ENCODE measurements around the gene IRX4. TPM values are rescaled to one million over a fixed set of nuclear protein-coding genes. Genes with fewer than 3 reads are reported as not detected.

Gene IRX4
- polyA plus RNA-seq, 5 donors: not detected

GRCh38 chr5:1914471-1914870 is 31.7 kb upstream of the IRX4 start:
- DNase-seq: no peak

DNA sequence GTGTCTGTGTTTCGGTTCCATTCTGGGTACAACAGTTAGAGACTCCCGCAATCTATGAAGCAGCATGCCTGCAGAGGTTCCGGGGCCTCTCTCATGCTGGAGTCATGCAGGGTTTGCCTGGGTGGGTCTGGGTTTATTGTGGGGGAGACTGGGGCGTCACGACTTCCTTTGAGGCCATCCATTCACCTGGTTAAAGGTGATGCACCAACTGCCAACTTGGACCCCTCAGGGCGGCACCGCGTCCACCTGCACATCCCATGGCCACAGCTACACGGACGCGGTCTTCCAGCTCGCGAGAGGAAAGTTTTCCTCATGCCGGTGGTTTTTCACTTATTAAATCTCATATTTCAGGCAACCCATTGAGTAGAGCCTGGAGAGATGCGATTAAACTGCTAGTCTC is 30.9 kb upstream of the IRX4 start:
- no peak for DNase-seq

- DNase-seq: no peak
Observed at GRCh38 chr5:1912951-1913565, 30.3 kb upstream of the IRX4 start.

DNA sequence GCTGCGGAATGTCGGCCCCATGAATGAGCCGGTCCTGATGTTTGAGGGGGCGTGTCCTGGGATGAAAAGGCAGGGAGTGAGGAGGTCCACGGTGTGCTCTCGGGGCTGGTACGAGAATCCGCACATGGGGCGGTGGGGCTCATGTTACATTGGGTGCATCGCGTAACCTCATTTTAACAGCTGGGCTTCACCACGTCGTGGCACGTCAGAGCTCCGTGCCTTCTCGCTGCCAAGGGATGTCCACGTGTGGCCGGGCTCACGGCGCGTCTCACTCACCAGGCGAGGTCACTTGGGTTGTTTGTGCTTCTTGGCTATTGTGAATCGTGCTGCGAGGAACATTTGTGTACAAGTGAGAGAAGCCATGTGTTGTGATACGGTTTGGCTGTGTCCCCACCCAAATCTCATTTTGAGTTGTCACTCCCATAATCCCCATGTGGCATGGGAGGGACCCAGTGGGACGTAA is 29.1 kb upstream of the IRX4 start:
- DNase-seq: no peak

GRCh38 chr5:1910861-1911772 is 28.4 kb upstream of the IRX4 start:
- no peak for DNase-seq

- no peak for DNase-seq
Observed at GRCh38 chr5:1910081-1910760, 27.5 kb upstream of the IRX4 start.

GRCh38 chr5:1909346-1909985 is 26.7 kb upstream of the IRX4 start:
- no peak for DNase-seq

- DNase-seq: no peak
Observed at GRCh38 chr5:1908931-1909330, 26.2 kb upstream of the IRX4 start.

GRCh38 chr5:1907616-1908015 is 24.9 kb upstream of the IRX4 start:
- DNase-seq: no peak

GRCh38 chr5:1905108-1905507 is 22.4 kb upstream of the IRX4 start:
- no peak for DNase-seq

DNA sequence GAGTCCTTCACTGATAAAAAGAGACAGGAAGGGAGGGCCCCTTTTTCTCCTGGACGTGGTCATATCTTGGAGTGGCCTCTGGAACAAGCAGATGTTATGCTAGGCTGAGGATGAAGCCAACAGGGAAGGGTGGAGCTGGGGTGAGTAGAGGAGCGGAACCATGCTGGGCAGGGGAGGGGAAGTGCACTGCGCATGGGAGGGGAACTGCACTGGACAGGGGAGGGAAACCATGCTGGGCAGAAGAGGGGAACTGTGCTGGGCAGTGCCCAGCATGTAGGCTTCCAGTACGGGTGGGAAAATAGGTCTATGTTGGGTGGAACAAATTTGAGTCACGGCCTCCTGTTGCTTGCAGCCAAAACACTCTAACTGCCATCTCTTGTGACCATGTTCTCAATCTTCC is 19.3 kb upstream of the IRX4 start:
- no peak for DNase-seq

GRCh38 chr5:1901061-1901460 is 18.3 kb upstream of the IRX4 start:
- no peak for DNase-seq

GRCh38 chr5:1899201-1899600 is 16.5 kb upstream of the IRX4 start:
- no peak for DNase-seq

GRCh38 chr5:1897816-1898450 is 15.2 kb upstream of the IRX4 start:
- no peak for DNase-seq

DNA sequence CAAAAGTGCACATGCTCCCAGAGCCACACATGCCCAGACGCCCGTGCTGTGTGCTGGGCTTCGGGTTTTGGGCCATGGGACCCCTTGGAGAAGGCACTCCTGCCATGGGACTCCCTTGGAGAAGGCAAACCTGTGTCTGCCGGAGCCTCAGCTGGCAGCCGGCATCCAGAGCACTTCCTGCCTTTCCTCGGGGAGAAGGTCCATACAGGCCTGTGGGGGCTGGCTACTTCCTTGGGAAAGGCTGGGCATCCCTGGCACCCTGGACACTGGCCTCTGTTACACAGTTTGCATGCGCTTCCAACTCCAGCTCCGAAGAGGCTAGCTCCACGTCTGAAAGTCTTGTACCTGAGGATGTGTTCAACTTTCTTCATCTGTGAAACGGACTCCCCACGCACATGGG is 14.7 kb upstream of the IRX4 start:
- DNase-seq: no peak

DNA sequence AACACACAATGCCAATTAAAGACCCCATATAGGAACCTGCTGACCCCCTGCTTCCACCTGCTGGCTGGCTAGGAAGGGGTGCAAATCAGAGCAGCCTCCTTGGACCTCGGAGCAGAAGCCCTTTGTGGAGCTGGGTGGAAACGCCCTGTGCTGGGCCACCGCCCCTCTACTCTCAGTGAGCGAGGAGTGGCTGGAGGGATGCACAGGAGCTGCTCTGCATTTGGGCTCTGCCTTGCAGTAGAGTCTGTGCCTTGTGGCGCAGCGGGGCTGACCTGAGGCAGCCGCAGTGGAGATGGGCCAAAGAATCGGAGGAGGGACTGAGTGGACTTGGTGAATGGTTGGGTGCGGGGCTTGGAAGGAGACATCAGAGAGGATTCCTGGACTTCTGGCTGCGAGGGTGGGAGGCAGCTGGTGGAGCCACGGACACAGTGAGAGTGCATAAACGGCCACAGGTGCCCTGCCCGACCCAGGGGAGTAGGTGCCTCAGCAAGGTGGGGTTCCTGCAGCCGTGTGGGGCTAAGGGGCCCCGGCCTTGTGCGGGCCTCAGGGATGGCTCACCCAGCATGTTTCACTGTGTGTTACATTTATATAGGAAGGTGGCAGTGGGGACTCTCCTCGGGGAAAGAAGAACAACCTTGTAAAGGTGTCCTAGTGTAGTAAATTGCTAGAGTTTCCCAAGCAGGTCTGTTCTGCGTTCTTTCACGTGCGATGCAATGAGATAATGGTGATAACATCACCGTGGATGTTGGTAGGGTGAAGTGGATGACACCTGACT is 14.1 kb upstream of the IRX4 start:
- no peak for DNase-seq

- DNase-seq: no peak
Observed at GRCh38 chr5:1895739-1896420, 13.2 kb upstream of the IRX4 start.

- no peak for DNase-seq
Observed at GRCh38 chr5:1894243-1894642, 11.5 kb upstream of the IRX4 start.

DNA sequence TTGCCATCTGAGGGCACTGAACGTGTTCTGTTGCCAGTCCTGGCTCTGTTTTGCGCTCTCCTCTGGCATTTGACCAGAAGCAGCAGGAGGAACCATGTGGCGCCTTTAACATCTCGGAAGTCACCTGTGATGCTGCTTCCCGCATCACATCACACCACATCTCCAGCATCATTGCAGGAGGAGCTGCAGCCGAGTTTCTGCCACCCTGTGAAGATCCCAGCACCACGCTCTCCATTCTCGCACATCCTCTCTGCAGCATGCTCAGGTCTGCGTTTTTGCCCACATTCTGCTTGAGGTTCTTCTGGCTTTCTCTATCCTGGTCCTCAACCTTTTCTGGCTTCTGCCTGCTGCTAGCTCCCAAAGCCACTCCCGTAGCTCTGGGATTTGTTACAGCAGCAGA is 11.0 kb upstream of the IRX4 start:
- no peak for DNase-seq

All from right lung (tissue), 5 donors.